ENCODE results near the gene SIGLEC14.
"Not testable (repeated sequence)": the region's sequence is repeated elsewhere in the genome, so short reads cannot be mapped to it uniquely, and the experiment has no call there.

Gene SIGLEC14

GRCh38 chr19:51637362-51637978 lies 9.2 kb downstream of the SIGLEC14 start:
- H3K4me3 ChIP-seq (ENCODE audit: low read length), result no peak overlapping the region
- no peak for DNase-seq (ENCODE audit: low read depth)
- TF ChIP-seq CTCF (IDR thresholded peaks at IDR 0.05; ENCODE audit: insufficient read depth, low read depth, low read length, missing control alignments), result peak; percentile 20

GRCh38 chr19:51632126-51632525 lies 14.5 kb downstream of the SIGLEC14 start:
- no peak for DNase-seq (ENCODE audit: low read depth)
- no peak for TF ChIP-seq CTCF (IDR thresholded peaks at IDR 0.05; ENCODE audit: insufficient read depth, low read depth, low read length, missing control alignments)
- no peak overlapping the region for H3K4me3 ChIP-seq (ENCODE audit: low read length)

GRCh38 chr19:51630315-51630714 lies 16.3 kb downstream of the SIGLEC14 start, which contains the start of gene SIGLEC5:
Gene SIGLEC5, minus strand, starts transcription at chr19:51630401. Its CDS starts 66 bp downstream, at chr19:51630335.
- not testable (repeated sequence) for DNase-seq (ENCODE audit: low read depth); H3K4me3 ChIP-seq (ENCODE audit: low read length)

- no peak for TF ChIP-seq CTCF (IDR thresholded peaks at IDR 0.05; ENCODE audit: insufficient read depth, low read depth, low read length, missing control alignments)
- no peak overlapping the region for H3K4me3 ChIP-seq (ENCODE audit: low read length)
- no peak for DNase-seq (ENCODE audit: low read depth)
Measured at GRCh38 chr19:51628153-51628939, 18.3 kb downstream of the SIGLEC14 start.

- no peak for TF ChIP-seq CTCF (IDR thresholded peaks at IDR 0.05; ENCODE audit: insufficient read depth, low read depth, low read length, missing control alignments)
- H3K4me3 ChIP-seq (ENCODE audit: low read length), result no peak overlapping the region
- no peak for DNase-seq (ENCODE audit: low read depth)
Measured at GRCh38 chr19:51627491-51628138, 19.0 kb downstream of the SIGLEC14 start.

- H3K4me3 ChIP-seq (ENCODE audit: low read length), result no peak overlapping the region
- no peak for TF ChIP-seq CTCF (IDR thresholded peaks at IDR 0.05; ENCODE audit: insufficient read depth, low read depth, low read length, missing control alignments)
- DNase-seq (ENCODE audit: low read depth), result no peak
Measured at GRCh38 chr19:51626675-51627074, 19.9 kb downstream of the SIGLEC14 start.

GRCh38 chr19:51621178-51621577 lies 25.4 kb downstream of the SIGLEC14 start:
- H3K4me3 ChIP-seq (ENCODE audit: low read length), result no peak overlapping the region
- DNase-seq (ENCODE audit: low read depth), result no peak
- TF ChIP-seq CTCF (IDR thresholded peaks at IDR 0.05; ENCODE audit: insufficient read depth, low read depth, low read length, missing control alignments), result no peak
